Sigmoid colon (tissue), 7 donors: ENCODE results near the gene SHANK1. TPM values are rescaled to one million over a fixed set of nuclear protein-coding genes. Genes with fewer than 3 reads are reported as not detected.

Experiments used
- DNase-seq: peaks from one replicate; pipeline ENCODE4 v3.0.0-alpha.2; 2019
- H3K27ac ChIP-seq, 4 donors: fragments of 200-600 bp; sonication (generic); one replicate each; pipeline ENCODE4 v1.5.1; 2016 to 2019; ENCODE audit warnings: mild to moderate bottlenecking in 1 of 4
- H3K27me3 ChIP-seq, 3 donors: fragments of 200-600 bp; sonication (generic); one replicate each; pipeline ENCODE4 v1.5.1; 2019; ENCODE audit warnings: mild to moderate bottlenecking in 1 of 3
- H3K36me3 ChIP-seq, 4 donors: fragments of 200-600 bp; sonication (generic); one replicate each; pipeline ENCODE4 v1.5.1; 2016 to 2019
- H3K4me1 ChIP-seq, 4 donors: fragments of 200-600 bp; sonication (generic); one replicate each; pipeline ENCODE4 v1.5.1; 2017 to 2019
- H3K4me3 ChIP-seq, 4 donors: fragments of 200-600 bp; sonication (generic); one replicate each; pipeline ENCODE4 v1.5.1; 2017 to 2019; ENCODE audit warnings: mild to moderate bottlenecking in 2 of 4, moderate library complexity in 1 of 4
- H3K9me3 ChIP-seq, 4 donors: fragments of 200-600 bp in 3 of 4; sonication (generic) in 3 of 4; one replicate each; pipeline versions ENCODE4 v1.5.1 to v1.6.1; 2013 to 2019
- EP300 ChIP-seq, 4 donors: sonication (generic); formaldehyde crosslinking; IDR thresholded peaks; one replicate each; pipeline ENCODE4 v1.6.1; 2017; ENCODE audit warnings: antibody characterized with exemption in 4 of 4
- POLR2A ChIP-seq, 2 donors: fragments of 450-650 bp; IDR thresholded peaks; one replicate each; pipeline ENCODE4 v1.6.1; 2016; ENCODE audit warnings: antibody characterized with exemption in 2 of 2, mild to moderate bottlenecking in 2 of 2, moderate library complexity in 2 of 2
- POLR2AphosphoS5 ChIP-seq, 4 donors: sonication (generic); formaldehyde crosslinking; IDR thresholded peaks; one replicate each; pipeline ENCODE4 v1.6.1; 2017; ENCODE audit warnings: antibody characterized with exemption in 4 of 4
- WGBS, 2 donors: extraction: QIAGEN DNeasy Blood & Tissue Kit; methylation state at CpG; one replicate each; pipeline ENCODE4 v1.1.7; 2013; 5-methylcytosine and 5-hydroxymethylcytosine counted together
- intact Hi-C: fragments of 100-400 bp; cut with DNase I; formaldehyde crosslinking; loops from one replicate; pipeline ENCODE4 v1.15.1; 2023
- polyA plus RNA-seq, 3 donors: library from polyadenylated mRNA; stranded (reverse); fragments of 200-250 nt; gene quantifications; one replicate each; pipeline ENCODE4 v1.2.3, GENCODE V29; 2013
- total RNA-seq, 4 donors: library from RNA; depleted of rRNA; stranded (reverse); fragments of >200 nt; gene quantifications; one replicate each; pipeline ENCODE4 v1.1.0, GENCODE V29; 2016
- TF ChIP-seq, protein P1 (sequence below), 4 experiments: fragments of 450-650 bp in 3 of 4; fragments of 200-600 bp in 1 of 4; IDR thresholded peaks; one replicate each; pipeline ENCODE4 v1.5.1; 2016 to 2019; ENCODE audit warnings: antibody characterized with exemption in 4 of 4, mild to moderate bottlenecking in 3 of 4, moderate library complexity in 2 of 4
- donor health status: healthy with polysubstance abuse.
- donor health status: Bipolar disorder and iron deficiency.
- donor health status: healthy.

The SHANK1 gene
- total and polyA plus RNA-seq, 7 donors, result under 0.01 to 1.2 (median 0.19) TPM; not detected in 2

DNA sequence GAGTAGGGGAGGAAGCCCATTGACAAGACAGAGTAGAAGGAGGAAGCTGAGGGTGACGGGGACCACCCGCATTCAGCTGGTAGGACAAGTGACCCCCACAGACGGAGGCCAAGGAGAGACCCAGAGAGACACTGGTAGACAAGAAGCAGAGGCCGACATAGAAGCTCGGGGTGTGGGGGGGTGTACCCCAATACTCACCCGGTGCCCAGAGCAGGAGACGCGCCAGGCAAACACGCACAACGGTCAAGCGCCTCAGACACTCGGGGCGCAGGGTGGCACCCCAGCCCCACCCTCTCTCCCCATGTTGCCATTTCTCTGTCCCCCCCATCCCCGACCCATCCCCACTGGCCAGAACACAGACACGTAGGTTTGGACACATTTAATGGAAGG, 23.5 kb downstream of the SHANK1 start:
- H3K9me3 ChIP-seq, result no peaks in the 10 kb centered on the region
- no peak for DNase-seq
- 55 to 59% methylated on average over 15 of the region's 15 CpGs for WGBS, 2 donors
- no peak overlapping the region for H3K27ac ChIP-seq
- no peaks in the 10 kb centered on the region for H3K36me3 ChIP-seq
- H3K4me1 ChIP-seq, result peaks cover 0 to 7% (median 2%) of the 10 kb centered on the region in 4 donors
- intact Hi-C loops, result no loop called here
- H3K27me3 ChIP-seq, result peaks cover 26 to 82% (median 49%) of the 10 kb centered on the region in 3 donors
- TF ChIP-seq, protein P1, sequence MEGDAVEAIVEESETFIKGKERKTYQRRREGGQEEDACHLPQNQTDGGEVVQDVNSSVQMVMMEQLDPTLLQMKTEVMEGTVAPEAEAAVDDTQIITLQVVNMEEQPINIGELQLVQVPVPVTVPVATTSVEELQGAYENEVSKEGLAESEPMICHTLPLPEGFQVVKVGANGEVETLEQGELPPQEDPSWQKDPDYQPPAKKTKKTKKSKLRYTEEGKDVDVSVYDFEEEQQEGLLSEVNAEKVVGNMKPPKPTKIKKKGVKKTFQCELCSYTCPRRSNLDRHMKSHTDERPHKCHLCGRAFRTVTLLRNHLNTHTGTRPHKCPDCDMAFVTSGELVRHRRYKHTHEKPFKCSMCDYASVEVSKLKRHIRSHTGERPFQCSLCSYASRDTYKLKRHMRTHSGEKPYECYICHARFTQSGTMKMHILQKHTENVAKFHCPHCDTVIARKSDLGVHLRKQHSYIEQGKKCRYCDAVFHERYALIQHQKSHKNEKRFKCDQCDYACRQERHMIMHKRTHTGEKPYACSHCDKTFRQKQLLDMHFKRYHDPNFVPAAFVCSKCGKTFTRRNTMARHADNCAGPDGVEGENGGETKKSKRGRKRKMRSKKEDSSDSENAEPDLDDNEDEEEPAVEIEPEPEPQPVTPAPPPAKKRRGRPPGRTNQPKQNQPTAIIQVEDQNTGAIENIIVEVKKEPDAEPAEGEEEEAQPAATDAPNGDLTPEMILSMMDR (IDR thresholded peaks at IDR 0.05), result no peak
- TF ChIP-seq EP300 (IDR thresholded peaks at IDR 0.05), result no peak
- no peak for TF ChIP-seq POLR2A (IDR thresholded peaks at IDR 0.05)
- TF ChIP-seq POLR2AphosphoS5 (IDR thresholded peaks at IDR 0.05), result no peak
- H3K4me3 ChIP-seq, result no peak overlapping the region

DNA sequence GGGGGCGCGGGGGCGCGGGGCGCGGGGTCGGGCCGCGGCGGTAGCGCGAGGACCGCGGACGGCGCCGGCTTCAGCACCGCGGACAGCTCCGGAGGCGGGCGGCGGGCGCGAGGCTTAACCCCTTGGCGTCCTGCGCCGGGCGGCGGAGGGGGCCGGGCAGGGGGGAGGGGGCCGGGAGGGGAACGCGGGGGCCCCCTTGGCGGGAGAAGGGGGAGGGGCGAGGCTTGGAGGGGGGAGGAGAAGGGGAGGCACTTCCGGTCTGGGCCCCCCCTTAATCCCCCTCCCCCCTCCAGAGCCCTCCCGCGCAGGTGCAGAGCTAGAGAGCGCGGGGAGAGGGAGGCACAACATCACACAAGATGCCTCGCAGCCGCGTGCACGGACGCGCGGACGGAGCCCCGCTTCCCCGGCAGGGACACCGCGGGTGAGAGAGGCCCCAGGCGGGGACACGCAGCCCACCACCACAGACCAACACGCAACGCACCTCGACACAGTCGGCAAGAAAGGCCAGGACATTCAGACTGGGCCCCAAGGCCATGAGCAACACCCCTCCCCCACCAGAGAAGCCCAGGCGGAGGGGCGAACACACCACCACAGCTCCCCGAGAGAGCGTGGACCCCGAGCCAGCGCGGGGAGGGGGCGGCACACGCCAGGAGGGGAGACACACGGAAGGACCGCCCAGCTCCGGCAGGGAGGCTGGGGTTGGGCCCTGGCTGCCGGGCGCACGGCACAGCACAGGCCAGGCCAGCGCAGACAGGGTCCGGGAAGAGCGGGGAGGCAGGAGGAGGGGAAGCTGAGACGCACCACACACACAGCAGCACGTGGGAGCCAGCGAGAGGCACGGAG, 24.1 kb downstream of the SHANK1 start:
- H3K27me3 ChIP-seq, result peaks cover 26 to 83% (median 49%) of the 10 kb centered on the region in 3 donors
- peaks cover 0 to 7% (median 2%) of the 10 kb centered on the region in 4 donors for H3K4me1 ChIP-seq
- DNase-seq, result no peak
- no peak overlapping the region for H3K27ac ChIP-seq
- intact Hi-C loops, result no loop called here
- H3K36me3 ChIP-seq, result no peaks in the 10 kb centered on the region
- H3K4me3 ChIP-seq, result no peak overlapping the region
- TF ChIP-seq POLR2AphosphoS5 (IDR thresholded peaks at IDR 0.05), result no peak
- no peaks in the 10 kb centered on the region for H3K9me3 ChIP-seq
- WGBS, 2 donors, result 4% methylated on average over 80 to 81 of the region's 81 CpGs

DNA sequence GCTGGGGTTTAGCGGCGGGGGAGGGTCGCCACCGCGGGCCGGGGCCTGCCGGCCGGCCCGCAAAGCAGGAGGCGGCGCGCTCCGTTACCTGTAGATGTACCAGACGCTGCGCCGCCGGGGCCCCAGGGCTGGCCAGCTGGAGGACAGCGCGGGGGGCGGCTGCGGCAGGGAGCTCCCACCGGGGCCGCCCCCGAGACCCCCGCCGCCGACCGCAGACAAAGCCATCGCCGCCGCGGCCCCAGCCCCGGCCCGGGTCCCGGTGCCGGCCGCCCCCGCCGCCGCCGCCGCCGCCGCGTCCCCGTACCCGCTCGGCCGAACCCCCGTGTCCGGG, 24.8 kb downstream of the SHANK1 start:
- peaks cover 26 to 78% (median 49%) of the 10 kb centered on the region in 3 donors for H3K27me3 ChIP-seq
- no peaks in the 10 kb centered on the region for H3K36me3 ChIP-seq
- DNase-seq, result no peak
- 3 to 10% methylated on average over 51 of the region's 51 CpGs for WGBS, 2 donors
- TF ChIP-seq EP300 (IDR thresholded peaks at IDR 0.05) (no peak), POLR2AphosphoS5 (IDR thresholded peaks at IDR 0.05) (no peak), POLR2A (IDR thresholded peaks at IDR 0.05) (no peak)
- TF ChIP-seq, protein P1 (IDR thresholded peaks at IDR 0.05), result no peak
- no peak overlapping the region for H3K4me3 ChIP-seq
- intact Hi-C loops, result no loop called here
- no peak overlapping the region for H3K27ac ChIP-seq
- no peaks in the 10 kb centered on the region for H3K9me3 ChIP-seq
- H3K4me1 ChIP-seq, result peaks cover 0 to 7% (median 2%) of the 10 kb centered on the region in 4 donors

DNA sequence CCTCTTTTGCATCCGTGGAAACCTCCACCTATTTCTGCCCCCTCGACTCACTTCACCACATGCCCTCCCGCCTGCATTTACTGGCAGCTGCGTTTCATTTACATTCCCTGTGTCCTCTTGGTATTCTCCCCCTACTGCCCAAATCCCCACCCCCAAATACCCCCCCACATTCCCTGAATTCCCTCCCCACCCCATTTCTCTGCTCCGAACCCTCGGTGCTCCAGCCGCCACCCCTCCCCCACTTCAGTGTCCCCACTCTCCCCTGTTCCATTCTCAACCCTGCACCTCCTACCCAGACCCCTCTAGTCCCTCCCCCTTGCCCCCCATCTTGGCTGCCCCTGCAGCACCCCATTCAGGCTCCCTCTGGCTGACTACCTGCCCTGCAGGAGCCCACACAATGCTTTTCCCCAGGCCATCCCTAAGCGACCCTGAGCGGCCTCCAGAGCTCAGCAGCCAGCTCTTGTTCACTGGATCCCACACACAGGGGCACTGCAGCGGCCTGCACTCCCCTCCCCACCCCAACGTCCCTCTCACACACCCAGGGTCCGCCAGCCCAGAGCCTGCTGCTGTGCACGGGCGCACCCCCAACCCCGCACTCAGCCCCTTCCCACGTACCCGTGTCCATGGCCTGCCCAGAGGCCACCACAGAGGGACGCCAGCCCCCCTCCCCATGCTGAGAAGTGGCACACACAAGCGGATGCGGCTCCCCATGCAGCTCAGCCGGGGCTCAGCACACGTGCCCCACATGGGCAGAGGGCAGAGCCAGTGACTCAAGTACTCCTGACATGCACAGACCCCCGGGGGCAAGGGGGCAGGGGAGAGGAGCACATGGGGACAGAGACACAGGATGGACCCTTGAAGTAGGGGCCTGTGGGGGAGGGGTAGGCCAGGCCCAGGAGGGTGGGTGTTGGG, 26.3 kb downstream of the SHANK1 start:
- 7 to 12% methylated on average over 23 of the region's 23 CpGs for WGBS, 2 donors
- intact Hi-C loops, result no loop called here
- TF ChIP-seq POLR2AphosphoS5 (IDR thresholded peaks at IDR 0.05), result no peak
- TF ChIP-seq, protein P1 (IDR thresholded peaks at IDR 0.05), result no peak
- no peak for TF ChIP-seq EP300 (IDR thresholded peaks at IDR 0.05)
- TF ChIP-seq POLR2A (IDR thresholded peaks at IDR 0.05), result no peak
- Histone ChIP-seq H3K27ac (no peak overlapping the region), H3K9me3 (no peaks in the 10 kb centered on the region), H3K4me1 (peaks cover 0 to 7% (median 2%) of the 10 kb centered on the region in 4 donors), H3K27me3 (peaks cover 26 to 80% (median 55%) of the 10 kb centered on the region in 3 donors), H3K4me3 (no peak overlapping the region), H3K36me3 (no peaks in the 10 kb centered on the region)
- DNase-seq, result no peak

DNA sequence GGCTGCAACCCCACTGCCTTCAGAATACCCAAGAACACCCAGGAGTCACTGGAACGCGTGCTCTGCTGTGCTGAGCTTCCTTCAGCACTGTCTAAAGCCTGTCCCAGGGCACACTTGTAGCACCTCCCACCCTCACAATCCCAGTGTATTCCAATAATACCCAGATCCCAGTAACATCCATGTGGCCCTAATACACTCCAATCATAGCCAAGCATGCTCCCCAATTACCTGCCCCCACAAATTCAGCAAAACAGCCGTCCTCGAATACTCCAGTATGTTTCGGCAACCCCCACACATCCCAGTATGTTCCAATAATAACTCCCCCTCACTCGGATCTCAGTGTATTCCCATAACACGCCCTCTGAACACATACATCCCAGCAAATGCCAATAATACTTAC, 29.2 kb downstream of the SHANK1 start:
- intact Hi-C loops, result no loop called here
- 81 to 82% methylated on average over 7 of the region's 7 CpGs for WGBS, 2 donors
- TF ChIP-seq POLR2AphosphoS5 (IDR thresholded peaks at IDR 0.05) (no peak), EP300 (IDR thresholded peaks at IDR 0.05) (no peak), POLR2A (IDR thresholded peaks at IDR 0.05) (no peak)
- TF ChIP-seq, protein P1 (IDR thresholded peaks at IDR 0.05), result no peak
- Histone ChIP-seq H3K27me3 (peaks cover 31 to 88% (median 63%) of the 10 kb centered on the region in 3 donors), H3K4me1 (peaks cover 0 to 4% (median under 1%) of the 10 kb centered on the region in 4 donors), H3K9me3 (no peaks in the 10 kb centered on the region), H3K4me3 (no peak overlapping the region), H3K36me3 (no peaks in the 10 kb centered on the region), H3K27ac (no peak overlapping the region)
- DNase-seq, result no peak
